Mesangial cell (primary cell): ENCODE measurements around the gene IFIH1. TPM values are rescaled to one million over a fixed set of nuclear protein-coding genes. Genes with fewer than 3 reads are reported as not detected.

Experiments used
- total RNA-seq: library from RNA; depleted of rRNA; stranded (reverse); fragments of >200 nt; gene quantifications from 2 replicates; pipeline ENCODE4 v1.2.3, GENCODE V29; 2015

IFIH1 gene
- total RNA-seq, result 2.4 and 6.3 TPM in 2 replicates

GRCh38 chr2:162318328-162319180, at the start of gene IFIH1:
Gene IFIH1 (minus strand): TSS chr2:162318684. CDS start chr2:162318307, 377 bp downstream.

GRCh38 chr2:162343824-162344616, 25.5 kb upstream of the IFIH1 start, which contains the start of gene GCA:
Gene GCA (plus strand): TSS chr2:162344132. CDS start chr2:162344249, 117 bp downstream.

GRCh38 chr2:162243294-162243693, 75.2 kb downstream of the IFIH1 start, which contains the start of gene FAP:
Gene FAP (minus strand): TSS chr2:162243445. CDS start chr2:162243327, 118 bp downstream.

Other genes with a start within 250 kb of the IFIH1 start
- gene DPP4, start 244.5 kb downstream of the IFIH1 start, total RNA-seq, result 7.7 and 42.3 TPM in 2 replicates
- not detected in 2 replicates for gene GCG, start 166.4 kb downstream of the IFIH1 start, total RNA-seq
- 7.3 and 25.0 TPM in 2 replicates for gene FAP, start 75.2 kb downstream of the IFIH1 start, total RNA-seq
- gene GCA, start 25.4 kb upstream of the IFIH1 start, total RNA-seq, result 11.8 and 15.2 TPM in 2 replicates